Measurements from ENCODE around the gene NEAT1.
"Not testable (repeated sequence)": the region's sequence is repeated elsewhere in the genome, so short reads cannot be mapped to it uniquely, and the experiment has no call there.

DNA sequence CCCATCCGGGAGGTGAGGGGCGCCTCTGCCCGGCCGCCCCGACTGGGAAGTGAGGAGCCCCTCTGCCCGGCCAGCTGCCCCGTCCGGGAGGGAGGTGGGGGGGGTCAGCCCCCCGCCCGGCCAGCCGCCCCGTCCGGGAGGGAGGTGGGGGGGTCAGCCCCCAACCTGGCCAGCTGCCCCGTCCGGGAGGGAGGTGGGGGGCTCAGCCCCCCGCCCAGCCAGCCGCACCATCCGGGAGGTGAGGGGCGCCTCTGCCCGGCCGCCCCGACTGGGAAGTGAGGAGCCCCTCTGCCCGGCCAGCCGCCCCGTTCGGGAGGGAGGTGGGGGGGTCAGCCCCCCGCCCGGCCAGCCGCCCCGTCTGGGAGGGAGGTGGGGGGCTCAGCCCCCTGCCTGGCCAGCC lies 28.7 kb downstream of the NEAT1 start:
- TF ChIP-seq POLR2A (IDR thresholded peaks at IDR 0.05; ENCODE audit: extremely low read depth, insufficient read length); MYC (IDR thresholded peaks at IDR 0.05; ENCODE audit: low read depth, low read length): not testable (repeated sequence)
- TF ChIP-seq, protein P1, sequence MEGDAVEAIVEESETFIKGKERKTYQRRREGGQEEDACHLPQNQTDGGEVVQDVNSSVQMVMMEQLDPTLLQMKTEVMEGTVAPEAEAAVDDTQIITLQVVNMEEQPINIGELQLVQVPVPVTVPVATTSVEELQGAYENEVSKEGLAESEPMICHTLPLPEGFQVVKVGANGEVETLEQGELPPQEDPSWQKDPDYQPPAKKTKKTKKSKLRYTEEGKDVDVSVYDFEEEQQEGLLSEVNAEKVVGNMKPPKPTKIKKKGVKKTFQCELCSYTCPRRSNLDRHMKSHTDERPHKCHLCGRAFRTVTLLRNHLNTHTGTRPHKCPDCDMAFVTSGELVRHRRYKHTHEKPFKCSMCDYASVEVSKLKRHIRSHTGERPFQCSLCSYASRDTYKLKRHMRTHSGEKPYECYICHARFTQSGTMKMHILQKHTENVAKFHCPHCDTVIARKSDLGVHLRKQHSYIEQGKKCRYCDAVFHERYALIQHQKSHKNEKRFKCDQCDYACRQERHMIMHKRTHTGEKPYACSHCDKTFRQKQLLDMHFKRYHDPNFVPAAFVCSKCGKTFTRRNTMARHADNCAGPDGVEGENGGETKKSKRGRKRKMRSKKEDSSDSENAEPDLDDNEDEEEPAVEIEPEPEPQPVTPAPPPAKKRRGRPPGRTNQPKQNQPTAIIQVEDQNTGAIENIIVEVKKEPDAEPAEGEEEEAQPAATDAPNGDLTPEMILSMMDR (IDR thresholded peaks at IDR 0.05; ENCODE audit: low read depth, low read length), result not testable (repeated sequence)
- TF ChIP-seq, protein P2, sequence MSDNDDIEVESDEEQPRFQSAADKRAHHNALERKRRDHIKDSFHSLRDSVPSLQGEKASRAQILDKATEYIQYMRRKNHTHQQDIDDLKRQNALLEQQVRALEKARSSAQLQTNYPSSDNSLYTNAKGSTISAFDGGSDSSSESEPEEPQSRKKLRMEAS (IDR thresholded peaks at IDR 0.05; ENCODE audit: low read depth, low read length), result not testable (repeated sequence)

Measured in NB4 (cell line).